SK-N-SH (cell line): ENCODE data around the gene ACTL10. TPM values are rescaled to one million over a fixed set of nuclear protein-coding genes. Genes with fewer than 3 reads are reported as not detected.

Experiments used
- CTCF ChIA-PET: fragments of 300-600, 350-600 bp; formaldehyde crosslinking; extraction: SDS; loops from one replicate; lab custom pipeline; 2021; lab: Yijun Ruan, JAX
- POLR2A ChIA-PET: fragments of 350-600 bp; sonication (Branson Sonifier 250); formaldehyde crosslinking; extraction: SDS; loops from one replicate; lab custom pipeline; 2020; ENCODE audit warnings: antibody characterized with exemption, inconsistent platforms; lab: Yijun Ruan, JAX
- DNase-seq: peaks from one replicate; pipeline ENCODE4 v3.0.0; 2012
- H2AFZ ChIP-seq: fragments of 200-600 bp; sonication (generic); 2 replicates; pipeline ENCODE4 v1.8.1; 2016; ENCODE audit warnings: antibody characterized with exemption, mild to moderate bottlenecking, low read depth
- H3F3A ChIP-seq: fragments of 200-600 bp; sonication (generic); replicated peaks from 2 replicates; pipeline ENCODE3; 2016; ENCODE audit warnings: antibody characterized with exemption, mild to moderate bottlenecking; ENCODE audit not compliant: insufficient read depth
- H3K27ac ChIP-seq, 2 experiments: fragments of 200-500 bp in 1 of 2; fragments of 200-600 bp in 1 of 2; sonication (Bioruptor generic) in 1 of 2; sonication (generic), shearing (Covaris generic) in 1 of 2; 2 replicates each; pipeline versions ENCODE4 v1.5.1 to v1.6.1; 2014 to 2016; ENCODE audit warnings: low read depth in 2 of 2, inconsistent platforms in 1 of 2, low read length in 1 of 2, mild to moderate bottlenecking in 1 of 2, mixed read lengths in 1 of 2
- H3K27me3 ChIP-seq: fragments of 200-600 bp; sonication (generic), shearing (Covaris generic); 2 replicates; pipeline ENCODE4 v1.6.1; 2016; ENCODE audit warnings: mixed run types; ENCODE audit not compliant: insufficient read depth
- H3K36me3 ChIP-seq, 2 experiments: fragments of 200-500 bp in 1 of 2; fragments of 200-600 bp in 1 of 2; sonication (Bioruptor generic) in 1 of 2; sonication (generic) in 1 of 2; replicated peaks in 1 of 2; 2 replicates each; pipeline versions ENCODE3 to v1.5.1; 2014 to 2016; ENCODE audit warnings: low read length in 1 of 2, mild to moderate bottlenecking in 1 of 2; ENCODE audit not compliant: insufficient read depth in 2 of 2, control insufficient read depth in 1 of 2
- H3K4me1 ChIP-seq, 2 experiments: fragments of 200-500 bp in 1 of 2; fragments of 200-600 bp in 1 of 2; sonication (Bioruptor generic) in 1 of 2; sonication (generic), shearing (Covaris generic) in 1 of 2; 2 replicates each; pipeline versions ENCODE4 v1.5.1 to v1.6.1; 2014 to 2016; ENCODE audit warnings: low read depth in 1 of 2, low read length in 1 of 2, mixed run types in 1 of 2; ENCODE audit not compliant: insufficient read depth in 2 of 2, control insufficient read depth in 1 of 2
- H3K4me2 ChIP-seq: fragments of 200-600 bp; sonication (generic), shearing (Covaris generic); 2 replicates; pipeline ENCODE4 v1.6.1; 2017; ENCODE audit warnings: mixed run types
- H3K4me3 ChIP-seq, 2 experiments: fragments of 200-500 bp in 1 of 2; fragments of 200-600 bp in 1 of 2; sonication (Bioruptor generic) in 1 of 2; sonication (generic), shearing (Covaris generic) in 1 of 2; 2 replicates each; pipeline versions ENCODE4 v1.5.1 to v1.8.1; 2014 to 2016; ENCODE audit warnings: low read depth in 2 of 2, inconsistent platforms in 1 of 2, low read length in 1 of 2, mild to moderate bottlenecking in 1 of 2, mixed read lengths in 1 of 2, moderate library complexity in 1 of 2
- H3K79me2 ChIP-seq: fragments of 200-600 bp; sonication (generic); 2 replicates; pipeline ENCODE4 v1.8.1; 2017; ENCODE audit warnings: mild to moderate bottlenecking; ENCODE audit not compliant: insufficient read depth
- H3K9ac ChIP-seq: fragments of 200-600 bp; sonication (generic); 2 replicates; pipeline ENCODE4 v1.6.1; 2017; ENCODE audit warnings: mixed run types
- H3K9me2 ChIP-seq: fragments of 200-600 bp; sonication (generic); 2 replicates; pipeline ENCODE4 v1.6.1; 2017; ENCODE audit warnings: mixed run types
- H3K9me3 ChIP-seq: fragments of 200-600 bp; sonication (generic); 2 replicates; pipeline ENCODE4 v1.6.1; 2017; ENCODE audit warnings: mixed run types, mild to moderate bottlenecking, moderate library complexity
- H4K20me1 ChIP-seq: fragments of 200-600 bp; sonication (generic); 2 replicates; pipeline ENCODE4 v1.6.1; 2017; ENCODE audit warnings: mild to moderate bottlenecking, mixed run types; ENCODE audit not compliant: insufficient read depth
- CHD2 ChIP-seq: fragments of 150-350 bp; IDR thresholded peaks from 2 replicates; pipeline ENCODE4 v1.6.1; 2018; ENCODE audit warnings: low read length; ENCODE audit not compliant: partially characterized antibody
- ELF1 ChIP-seq: IDR thresholded peaks from 2 replicates; pipeline ENCODE4 v1.4.0; 2012
- EP300 ChIP-seq, 2 experiments: IDR thresholded peaks; 2 replicates each; pipeline versions ENCODE4 v1.4.0 to v1.6.1; 2012; ENCODE audit warnings: borderline replicate concordance in 1 of 2, low read depth in 1 of 2, low read length in 1 of 2
- EZH2phosphoT487 ChIP-seq: fragments of 200-600 bp; sonication (generic); IDR thresholded peaks from 2 replicates; pipeline ENCODE4 v1.6.1; 2017; ENCODE audit warnings: low read depth, mixed run types, mild to moderate bottlenecking, antibody characterized with exemption, moderate library complexity, borderline replicate concordance
- FOSL2 ChIP-seq: IDR thresholded peaks from 2 replicates; pipeline ENCODE4 v1.4.0; 2012; ENCODE audit warnings: low read depth, mild to moderate bottlenecking, moderate library complexity, borderline replicate concordance
- FOXJ3 ChIP-seq: sonication (generic); formaldehyde crosslinking; IDR thresholded peaks from 2 replicates; pipeline ENCODE4 v1.5.1; 2020; ENCODE audit warnings: mild to moderate bottlenecking, missing genetic modification reagents
- GABPA ChIP-seq: IDR thresholded peaks from 2 replicates; pipeline ENCODE4 v1.4.0; 2012; ENCODE audit warnings: low read depth, mild to moderate bottlenecking
- GATA2 ChIP-seq: sonication (generic); formaldehyde crosslinking; IDR thresholded peaks from 2 replicates; pipeline ENCODE4 v1.5.0; 2020; ENCODE audit warnings: mild to moderate bottlenecking, missing genetic modification reagents
- IRF3 ChIP-seq: fragments of 150-350 bp; IDR thresholded peaks from 2 replicates; pipeline ENCODE4 v1.6.1; 2016; ENCODE audit warnings: mild to moderate bottlenecking, low read depth, low read length
- JUND ChIP-seq: IDR thresholded peaks from 2 replicates; pipeline ENCODE4 v1.4.0; 2012
- MEF2A ChIP-seq: IDR thresholded peaks from 2 replicates; pipeline ENCODE4 v1.4.0; 2012; ENCODE audit warnings: low read depth, borderline replicate concordance
- PBX3 ChIP-seq: IDR thresholded peaks from 2 replicates; pipeline ENCODE4; 2012
- RCOR1 ChIP-seq: fragments of 150-350 bp; IDR thresholded peaks from 2 replicates; pipeline ENCODE4 v1.6.1; 2017; ENCODE audit warnings: antibody characterized with exemption, low read length
- REST ChIP-seq: IDR thresholded peaks from 2 replicates; pipeline ENCODE4 v1.6.1; 2012; ENCODE audit warnings: mild to moderate bottlenecking, low read depth, low read length, moderate library complexity
- RFX5 ChIP-seq: IDR thresholded peaks from 2 replicates; pipeline ENCODE4 v1.6.1; 2012; ENCODE audit warnings: mild to moderate bottlenecking, improper control_type of control experiment, low read length
- RXRA ChIP-seq: IDR thresholded peaks from 2 replicates; pipeline ENCODE4 v1.4.0; 2012; ENCODE audit warnings: low read depth, mild to moderate bottlenecking, borderline replicate concordance
- SMC3 ChIP-seq: IDR thresholded peaks from 2 replicates; pipeline ENCODE4 v1.6.1; 2012; ENCODE audit warnings: low read depth, low read length, improper control_type of control experiment
- USF1 ChIP-seq: IDR thresholded peaks from 2 replicates; pipeline ENCODE4 v1.4.0; 2012; ENCODE audit warnings: low read depth, borderline replicate concordance
- USF2 ChIP-seq: fragments of 150-350 bp; IDR thresholded peaks from 2 replicates; pipeline ENCODE4 v1.6.1; 2017; ENCODE audit warnings: antibody characterized with exemption, low read length, low read depth, borderline replicate concordance
- YY1 ChIP-seq: IDR thresholded peaks from 2 replicates; pipeline ENCODE4 v1.4.0; 2012; ENCODE audit warnings: low read depth, mild to moderate bottlenecking
- ZBTB33 ChIP-seq: IDR thresholded peaks from 2 replicates; pipeline ENCODE4 v1.4.0; 2012; ENCODE audit warnings: low read depth, borderline replicate concordance
- WGBS: methylation state at CpG from one replicate; pipeline ENCODE4 v1.1.6; 2017; ENCODE audit warnings: low lambda C conversion rate; 5-methylcytosine and 5-hydroxymethylcytosine counted together
- polyA plus RNA-seq, 3 experiments: library from polyadenylated mRNA; depleted of rRNA; stranded (reverse); fragments of >200 nt; gene quantifications; 2 replicates each; pipeline ENCODE4 v1.2.3, GENCODE V29; 2012

ACTL10 gene
- polyA plus RNA-seq, 1 of the 3 experiments (the other 2 are of a cell fraction) = 0.25 TPM

GRCh38 chr20:33663161-33664084, 3.3 kb upstream of the ACTL10 start:
- Histone ChIP-seq H3K4me3 (peak overlapping the region; percentile 76 to 88), H3K79me2 (no peaks in the 10 kb centered on the region), H2AFZ (peak overlapping the region; percentile 91), H3K9ac (peak overlapping the region; percentile 83), H3K27ac (peak overlapping the region; percentile 77 to 90), H3K36me3 (peaks cover under 1 to 4% of the 10 kb centered on the region in 2 experiments), H3F3A (peaks cover 18% of the 10 kb centered on the region), H3K27me3 (no peaks in the 10 kb centered on the region), H4K20me1 (no peaks in the 10 kb centered on the region), H3K9me2 (no peaks in the 10 kb centered on the region), H3K4me2 (peak overlapping the region; percentile 100), H3K9me3 (no peaks in the 10 kb centered on the region), H3K4me1 (peaks cover 0 to 40% of the 10 kb centered on the region in 2 experiments; a peak in 1 of 4 replicates)
- DNase-seq = peak; percentile 93
- CTCF ChIA-PET = interaction anchor here (1.0 to 10.6 kb wide), 6 partner anchors 11 to 210 kb away, joined by 3 to 114 read pairs (median 6); partner anchors contain the start of gene CBFA2T2
- WGBS = 5% methylated on average over 25 of the region's 84 CpGs
- POLR2A ChIA-PET = interaction anchor here (0.6 to 3.7 kb wide), 8 partner anchors 9 to 262 kb away, joined by 3 to 17 read pairs (median 5); partner anchors contain the start of genes CDK5RAP1 and SNTA1
- TF ChIP-seq RXRA (no peak), SMC3 (peak; percentile 13; the same call in 1 of the 2 replicates), CHD2 (no peak), YY1 (no peak), FOXJ3 (CRISPR knock-in tag) (no peak), PBX3 (0 out of 2 replicates have a peak, but pooled peaks have one; percentile 2), ELF1 (peak; percentile 59; the same call in 1 of the 2 replicates), GABPA (peak; percentile 80), FOSL2 (no peak), MEF2A (no peak), REST (0 out of 2 replicates have a peak, but pooled peaks have one; percentile 16), RCOR1 (no peak), GATA2 (CRISPR knock-in tag) (no peak), JUND (no peak), RFX5 (no peak), EZH2phosphoT487 (no peak), EP300 (IDR thresholded peaks at IDR 0.05; ENCODE audit: borderline replicate concordance in 1 of 2, low read depth in 1 of 2, low read length in 1 of 2) (no peak), USF1 (0 out of 2 replicates have a peak, but pooled peaks have one; percentile 9), IRF3 (no peak), USF2 (no peak), ZBTB33 (no peak; the same call in 1 of the 2 replicates)
